EL (cell line): ENCODE measurements around the gene CRELD2.

Experiments
- DNase-seq: peaks from one replicate; pipeline ENCODE4 v3.0.0-alpha.2; 2016

CRELD2 gene

DNA sequence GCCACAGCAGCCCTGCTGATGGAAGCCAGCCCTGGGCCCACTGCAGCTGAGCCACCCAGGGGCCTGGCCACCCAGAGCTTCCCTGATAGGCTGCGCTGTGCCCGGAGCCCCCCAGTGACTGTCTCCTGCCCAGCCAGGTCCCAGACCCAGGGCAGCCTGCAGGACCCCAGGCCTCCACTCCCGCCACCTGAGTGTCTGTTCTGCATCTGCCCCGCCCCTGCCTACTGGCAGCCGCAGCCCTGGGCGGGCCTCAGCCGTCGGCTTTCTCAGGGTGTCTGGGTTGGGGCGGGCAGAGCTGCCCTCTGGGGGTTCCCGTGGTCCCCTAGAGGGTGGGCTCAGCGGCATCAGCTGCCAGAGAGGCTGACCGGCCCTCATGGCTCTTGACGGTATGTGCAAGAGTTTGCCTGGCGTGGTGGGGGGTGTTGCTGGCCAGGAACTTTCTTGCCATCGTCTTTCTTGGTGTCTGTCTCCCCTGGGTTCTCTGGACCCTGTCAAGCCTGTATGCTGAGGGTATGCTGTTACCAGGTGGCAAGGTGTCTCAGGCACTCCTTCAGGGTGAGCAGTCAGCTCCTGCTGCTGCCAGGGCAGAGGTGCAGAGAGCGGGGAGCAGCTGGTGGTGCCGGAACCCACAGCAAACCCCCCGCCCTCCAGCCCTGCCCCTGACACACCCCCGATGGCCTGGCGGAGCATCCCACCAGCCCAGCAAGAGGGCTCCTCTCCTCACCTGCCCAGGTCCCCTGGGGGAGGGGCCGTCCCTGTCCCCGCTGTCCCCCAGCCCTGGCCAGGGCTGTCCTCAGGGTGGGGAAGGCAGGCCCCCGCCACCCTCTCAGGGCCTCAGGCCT, 29.9 kb downstream of the CRELD2 start:
- DNase-seq = no peak

DNA sequence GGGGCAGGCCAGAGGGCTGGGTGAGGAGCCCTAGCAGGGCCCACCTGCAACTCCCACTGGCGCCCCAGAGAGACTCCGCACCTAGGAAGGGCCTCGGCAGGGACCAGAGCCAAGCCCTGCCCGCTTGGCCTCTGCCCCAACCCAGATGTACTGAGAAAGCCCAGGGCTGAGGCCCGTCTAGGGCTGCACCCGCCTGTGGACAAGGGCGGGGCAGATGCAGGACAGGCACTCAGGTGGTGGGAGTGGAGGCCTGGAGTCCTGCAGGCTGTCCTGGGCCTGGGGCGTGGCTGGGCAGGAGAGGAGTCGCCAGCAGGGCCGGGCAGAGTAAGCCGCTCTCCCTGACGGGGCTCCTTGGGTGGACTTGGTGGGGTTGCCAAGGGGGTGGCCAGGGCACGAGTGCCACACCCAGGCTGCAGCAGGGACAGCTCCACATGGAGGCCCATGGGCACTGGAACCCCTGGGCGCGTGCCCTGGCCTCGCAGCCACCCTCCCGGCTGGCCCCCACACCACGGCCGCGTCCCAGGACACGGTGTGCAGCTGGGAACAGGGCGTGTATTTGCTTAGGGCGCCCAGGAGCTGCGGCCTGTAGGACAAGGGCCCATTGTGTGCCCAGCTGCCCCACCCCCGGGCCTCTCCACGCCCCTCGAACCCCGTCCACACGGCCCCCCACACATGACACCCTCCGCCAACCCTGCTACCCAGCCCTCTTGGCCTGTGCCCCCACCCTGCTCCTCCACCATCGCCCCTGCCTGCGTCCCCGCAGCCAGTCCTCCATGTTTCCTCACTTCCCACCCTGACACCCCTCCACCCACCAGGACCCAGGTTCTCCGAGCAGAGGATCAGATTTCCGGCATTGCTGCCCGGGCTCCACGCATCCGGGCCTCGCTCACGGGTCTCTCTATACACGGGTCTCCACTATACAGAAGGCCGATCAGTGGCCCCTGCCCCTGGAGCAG, 30.8 kb downstream of the CRELD2 start:
- DNase-seq = no peak

DNA sequence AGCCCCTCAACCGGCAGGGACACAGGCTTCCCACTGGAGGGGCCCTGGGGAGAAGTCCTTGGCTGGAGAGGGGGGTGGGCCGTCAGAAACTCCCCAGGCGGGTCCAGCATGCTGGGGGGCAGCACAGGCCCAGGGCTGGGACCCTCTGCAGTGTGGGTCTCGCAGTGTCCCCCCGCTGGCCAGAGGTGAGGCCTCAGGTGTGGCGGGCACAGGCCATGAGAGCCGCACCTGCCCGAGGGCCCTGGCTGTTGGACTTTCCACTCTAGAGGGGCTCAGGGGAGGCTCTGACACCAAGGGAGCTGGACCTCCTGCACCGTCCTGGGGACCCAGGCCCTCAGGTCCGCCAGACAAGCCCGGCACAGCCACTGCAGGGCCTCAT, 31.5 kb downstream of the CRELD2 start:
- no peak for DNase-seq

DNA sequence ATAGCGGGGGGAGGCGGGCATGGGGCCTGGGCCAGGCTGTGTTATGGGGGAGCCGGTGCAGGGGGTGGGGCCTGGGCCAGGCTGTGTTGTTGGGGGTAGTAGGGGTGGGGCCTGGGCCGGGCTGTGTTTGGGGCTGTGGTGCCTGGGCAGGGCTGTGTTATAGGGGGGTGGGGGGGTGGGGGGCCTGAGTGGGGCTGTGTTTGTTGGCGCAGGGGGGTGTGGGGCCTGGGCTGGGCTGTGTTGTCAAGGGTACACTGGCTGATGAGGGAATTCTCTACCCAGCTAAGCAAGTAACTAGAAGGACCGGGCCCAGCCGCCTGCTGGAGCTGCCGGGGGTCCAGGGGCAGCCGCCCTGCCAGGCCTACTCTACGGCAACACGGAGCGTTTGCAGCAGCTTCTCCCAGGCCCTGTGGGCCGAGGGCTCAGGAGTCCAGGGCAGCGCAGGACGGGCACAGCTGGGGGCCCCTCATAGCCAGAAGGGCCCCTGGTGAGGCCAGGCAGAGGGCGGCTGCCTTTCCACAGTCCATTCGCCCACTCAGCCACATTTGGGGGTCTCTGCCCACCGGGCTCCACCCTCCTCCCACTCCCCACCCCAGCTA, 32.1 kb downstream of the CRELD2 start:
- DNase-seq = no peak

DNA sequence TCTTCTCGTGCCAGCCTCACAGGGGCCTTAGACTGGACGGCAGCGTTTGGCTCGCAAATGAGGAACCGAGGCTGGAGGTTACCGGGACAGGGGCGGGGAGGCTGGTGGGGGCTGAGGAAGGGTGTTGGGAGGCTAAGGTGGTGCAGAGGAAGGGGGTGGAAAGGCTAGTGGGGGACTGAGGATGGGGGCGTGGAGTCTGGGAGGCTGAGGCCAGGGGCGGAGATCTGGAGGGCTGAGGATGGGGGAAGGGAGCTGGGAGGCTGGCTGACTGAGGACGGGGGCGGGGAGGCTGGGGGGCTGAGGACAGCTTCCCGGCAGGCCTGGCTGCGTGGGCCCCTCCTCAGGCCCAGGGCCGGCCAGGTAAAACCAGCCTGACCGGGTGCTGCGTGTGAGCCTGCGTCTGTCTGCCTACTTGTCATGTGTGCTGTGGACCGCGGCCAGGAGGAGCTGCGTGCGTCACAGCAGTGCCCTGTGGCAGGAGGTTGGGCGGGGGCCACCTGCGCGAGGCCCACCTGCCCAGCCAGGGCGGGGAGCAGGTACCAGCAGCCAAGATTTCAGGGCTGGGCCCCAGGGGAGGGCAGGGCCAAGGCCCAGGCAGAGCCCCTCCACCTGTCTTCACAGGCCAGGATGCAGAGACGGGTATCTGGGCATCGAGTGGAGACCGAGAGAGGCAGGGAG, 32.7 kb downstream of the CRELD2 start:
- DNase-seq = no peak

DNA sequence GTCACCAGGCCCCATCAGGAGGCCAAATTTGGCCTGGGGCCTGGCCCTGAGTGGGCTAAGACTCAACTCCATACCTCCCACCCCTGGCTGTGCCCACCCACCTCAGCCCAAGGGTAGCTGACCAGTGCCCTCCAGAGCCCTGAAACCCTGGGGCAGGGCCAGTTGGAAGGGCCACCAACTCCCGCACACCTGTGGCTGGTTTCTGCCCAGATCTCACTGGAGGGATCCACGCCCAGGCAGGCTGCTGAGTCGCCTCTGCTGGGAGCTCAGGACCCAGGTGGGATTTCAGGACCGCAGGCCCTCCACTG, 33.2 kb downstream of the CRELD2 start:
- DNase-seq = no peak

DNA sequence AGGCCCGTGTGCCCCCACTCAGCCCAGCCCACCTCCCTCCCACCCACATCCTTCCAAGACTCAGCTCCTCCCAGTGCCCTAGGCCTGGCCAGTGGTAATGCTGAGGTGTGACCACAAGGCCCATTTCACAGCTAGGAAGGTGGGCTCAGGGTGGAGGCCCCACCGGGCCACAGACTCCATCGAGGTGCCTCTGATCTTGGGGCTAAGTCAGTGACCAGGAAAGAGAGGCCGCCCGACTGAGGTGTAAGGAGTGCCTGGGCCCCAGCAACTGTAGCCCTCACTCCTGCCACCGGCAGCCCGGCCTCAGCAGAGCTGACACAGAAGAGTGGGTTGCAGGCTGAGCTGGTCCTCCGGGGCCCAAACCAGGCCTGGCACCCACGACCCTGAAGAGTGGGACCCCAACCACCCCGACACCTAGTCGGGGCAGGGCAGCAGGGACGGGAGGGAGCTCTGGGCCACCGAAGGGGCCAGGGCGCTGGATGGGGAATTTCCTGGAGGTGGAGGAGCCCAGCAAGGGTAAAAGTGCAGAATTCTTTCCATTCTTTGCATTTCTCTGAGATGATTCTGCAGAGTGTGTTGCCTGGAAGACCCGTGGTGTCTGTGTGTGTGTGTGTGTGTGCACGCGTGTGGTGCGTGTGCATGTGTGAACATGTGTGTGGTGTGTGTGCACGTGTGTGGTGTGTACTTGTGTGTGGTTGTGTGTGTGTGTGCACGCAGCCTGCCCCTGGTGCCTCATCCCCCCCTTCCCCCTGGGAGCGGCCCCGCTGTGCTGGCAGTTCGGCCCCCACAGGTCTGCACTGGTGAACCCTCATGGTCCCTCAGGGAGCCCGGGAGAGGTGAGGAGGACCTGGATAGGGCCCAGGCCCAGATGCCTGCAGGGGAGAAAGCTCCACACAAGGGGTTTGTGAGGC, 33.8 kb downstream of the CRELD2 start:
- peak; percentile 91 for DNase-seq

DNA sequence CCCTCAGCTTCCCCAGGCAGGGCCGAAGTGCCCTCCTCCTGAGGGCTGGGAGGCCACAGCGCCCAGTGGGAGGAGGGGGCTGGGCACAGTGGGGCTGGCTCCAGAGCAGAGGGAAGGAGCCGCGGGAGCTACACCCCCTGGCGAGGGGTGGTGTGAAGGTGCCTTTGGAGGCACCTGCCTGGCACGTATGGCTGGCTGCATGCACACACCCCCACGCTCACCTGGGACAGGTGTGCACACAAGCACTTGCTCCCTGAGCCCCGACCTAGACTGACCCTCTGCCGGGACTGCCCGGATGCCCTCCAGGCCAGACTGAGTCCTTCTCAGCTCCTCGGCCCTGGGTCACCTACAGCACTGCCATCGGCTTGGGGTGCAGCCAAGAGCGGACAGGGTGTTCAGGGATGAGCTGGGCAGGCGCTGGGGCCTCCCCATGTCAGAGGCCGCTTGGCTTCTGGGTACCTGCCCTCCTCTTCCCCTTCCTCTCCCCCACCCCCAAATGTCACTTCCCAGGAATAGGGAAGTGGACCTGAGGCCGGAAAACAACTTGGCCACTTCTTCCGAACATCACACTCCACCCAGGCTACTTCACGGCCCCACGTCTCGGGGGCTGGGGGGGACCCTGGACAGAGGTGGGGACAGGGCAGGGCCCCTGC, 34.7 kb downstream of the CRELD2 start:
- no peak for DNase-seq

DNA sequence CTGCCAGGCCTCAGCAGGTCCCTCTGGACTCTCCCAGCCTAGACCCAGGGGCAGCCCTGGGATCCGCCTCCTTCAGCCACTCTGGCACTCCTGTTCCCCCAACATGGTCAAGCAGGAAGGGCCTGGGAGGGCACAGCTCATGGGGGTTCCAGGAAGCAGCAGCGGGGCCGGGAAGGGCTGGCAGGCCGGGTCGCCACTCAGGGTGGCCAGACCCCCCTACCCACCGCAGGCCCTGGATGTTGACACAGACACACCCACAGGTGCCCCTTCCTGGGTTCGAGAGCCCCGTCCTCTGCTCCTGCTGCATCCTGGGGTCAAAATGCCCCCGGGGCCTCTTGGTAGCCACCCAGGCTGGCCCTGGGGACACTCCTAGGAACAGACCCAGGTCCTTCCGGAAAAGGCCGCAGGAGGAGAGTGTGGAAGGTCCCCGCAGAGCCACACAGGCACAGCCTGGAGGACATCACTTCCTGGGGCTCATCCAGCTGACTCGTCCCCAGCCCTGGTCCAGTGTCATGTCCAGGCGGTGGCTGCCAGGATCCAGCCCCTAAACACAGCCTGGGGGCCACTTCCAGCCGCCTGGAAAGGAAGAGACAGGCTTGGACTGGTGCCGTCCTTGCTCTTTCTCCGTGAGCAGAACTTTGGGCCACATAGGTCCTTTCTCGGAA, 35.4 kb downstream of the CRELD2 start:
- DNase-seq = no peak

DNA sequence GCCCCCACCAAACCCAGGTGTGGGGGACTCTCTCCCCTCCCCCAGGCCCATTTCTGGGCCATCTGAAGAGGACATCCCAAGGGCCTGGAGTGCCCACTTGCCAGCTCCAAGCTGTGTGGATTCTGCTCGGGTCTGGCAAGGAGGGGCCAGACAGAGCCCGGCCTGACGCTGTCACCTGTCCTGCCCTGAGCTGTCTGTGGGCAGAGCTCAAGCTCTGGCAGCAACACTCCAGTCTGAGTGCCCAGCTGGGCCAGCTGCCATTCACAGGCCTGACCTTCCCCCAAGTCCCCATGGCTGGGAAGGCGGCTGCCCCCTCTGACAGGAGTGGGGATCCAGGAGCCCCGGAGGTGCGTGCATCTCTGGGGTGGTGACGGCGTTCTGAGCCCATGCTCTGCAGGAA, 35.9 kb downstream of the CRELD2 start:
- no peak for DNase-seq

DNA sequence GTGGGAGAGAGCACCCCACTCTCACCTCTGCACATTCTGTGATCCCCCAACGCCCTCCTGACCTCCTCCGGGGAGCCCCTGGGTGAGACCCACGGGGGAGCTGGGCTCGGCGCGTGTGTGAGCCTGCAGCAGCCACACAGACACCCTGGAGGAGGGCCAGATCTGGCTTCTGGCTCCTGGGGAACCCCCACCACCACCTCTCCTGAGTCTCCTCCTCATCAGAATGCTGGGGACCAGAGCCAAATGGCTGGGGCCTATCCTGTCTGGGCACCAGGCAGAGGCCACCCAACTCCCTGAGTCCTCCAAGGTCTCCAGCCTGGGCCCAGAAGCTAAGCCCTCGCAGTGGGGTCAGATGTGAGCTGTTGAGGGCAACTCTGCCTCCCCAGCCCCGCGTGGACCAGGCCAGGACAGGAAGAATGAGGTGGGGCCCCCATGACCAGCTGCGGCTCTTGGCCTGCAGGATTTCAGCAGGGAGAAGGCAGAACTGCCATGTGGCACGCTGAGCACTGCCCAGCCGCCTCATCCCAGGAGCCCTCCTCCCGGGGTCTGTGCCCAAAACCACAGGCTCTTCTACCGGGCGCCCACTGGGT, 36.7 kb downstream of the CRELD2 start:
- no peak for DNase-seq

DNA sequence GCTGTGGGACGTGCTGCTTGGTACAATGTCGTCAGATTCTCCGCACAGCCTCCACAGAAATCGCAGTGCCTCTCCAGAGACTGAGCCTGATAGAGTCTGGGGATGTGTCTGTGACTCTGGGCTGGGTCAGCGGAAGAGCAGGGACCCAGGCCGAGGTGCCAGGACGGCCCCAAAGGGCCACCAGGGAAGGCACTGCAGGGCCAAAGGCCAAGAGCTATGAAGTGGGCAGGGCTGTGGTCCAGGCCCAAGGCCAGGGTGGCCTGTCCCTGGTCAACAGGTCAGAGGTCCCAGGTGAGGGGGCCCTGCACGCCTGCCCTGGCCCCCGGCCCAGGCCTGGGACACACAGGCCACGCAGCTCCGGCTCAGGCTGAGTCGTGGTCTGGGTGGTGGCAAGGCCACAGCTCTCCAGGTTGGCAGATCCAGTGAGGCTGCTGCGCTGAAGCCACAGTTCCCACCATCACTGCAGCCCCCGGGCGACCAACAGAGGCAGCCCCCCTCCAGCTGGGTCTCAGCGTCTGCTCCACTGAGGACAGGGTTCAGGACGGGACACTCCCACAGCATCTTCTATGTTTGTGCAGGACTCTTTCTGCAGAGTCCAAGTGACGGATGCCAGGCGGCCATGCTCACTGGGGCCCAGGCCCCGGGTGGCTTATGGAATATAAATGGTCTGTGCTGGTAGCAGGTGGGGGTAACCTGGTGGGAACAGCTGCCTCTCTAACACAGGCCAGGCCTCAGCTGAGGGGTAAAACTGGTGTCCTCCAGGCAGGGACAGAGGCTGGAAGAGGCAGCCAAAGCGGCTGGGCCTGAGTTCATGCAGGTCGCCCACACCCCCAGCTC, 37.4 kb downstream of the CRELD2 start:
- no peak for DNase-seq

DNA sequence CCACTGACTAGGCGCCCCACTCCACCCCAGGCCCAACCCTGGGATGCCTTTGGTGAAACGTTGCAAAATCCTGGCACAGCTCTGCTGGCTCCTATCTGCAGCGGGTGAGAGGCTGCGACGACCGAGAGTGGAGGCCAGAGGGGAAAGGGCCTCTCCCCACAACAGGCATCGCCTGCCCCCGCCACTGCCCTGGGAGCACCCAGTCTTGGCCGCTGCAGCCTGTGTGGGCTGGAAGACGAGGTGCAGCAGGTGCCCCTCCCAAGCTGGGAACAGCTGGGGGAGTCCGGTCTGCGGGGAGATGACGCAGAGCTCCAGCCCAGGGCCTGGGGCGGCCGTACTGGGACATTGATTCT, 38.0 kb downstream of the CRELD2 start:
- no peak for DNase-seq

DNA sequence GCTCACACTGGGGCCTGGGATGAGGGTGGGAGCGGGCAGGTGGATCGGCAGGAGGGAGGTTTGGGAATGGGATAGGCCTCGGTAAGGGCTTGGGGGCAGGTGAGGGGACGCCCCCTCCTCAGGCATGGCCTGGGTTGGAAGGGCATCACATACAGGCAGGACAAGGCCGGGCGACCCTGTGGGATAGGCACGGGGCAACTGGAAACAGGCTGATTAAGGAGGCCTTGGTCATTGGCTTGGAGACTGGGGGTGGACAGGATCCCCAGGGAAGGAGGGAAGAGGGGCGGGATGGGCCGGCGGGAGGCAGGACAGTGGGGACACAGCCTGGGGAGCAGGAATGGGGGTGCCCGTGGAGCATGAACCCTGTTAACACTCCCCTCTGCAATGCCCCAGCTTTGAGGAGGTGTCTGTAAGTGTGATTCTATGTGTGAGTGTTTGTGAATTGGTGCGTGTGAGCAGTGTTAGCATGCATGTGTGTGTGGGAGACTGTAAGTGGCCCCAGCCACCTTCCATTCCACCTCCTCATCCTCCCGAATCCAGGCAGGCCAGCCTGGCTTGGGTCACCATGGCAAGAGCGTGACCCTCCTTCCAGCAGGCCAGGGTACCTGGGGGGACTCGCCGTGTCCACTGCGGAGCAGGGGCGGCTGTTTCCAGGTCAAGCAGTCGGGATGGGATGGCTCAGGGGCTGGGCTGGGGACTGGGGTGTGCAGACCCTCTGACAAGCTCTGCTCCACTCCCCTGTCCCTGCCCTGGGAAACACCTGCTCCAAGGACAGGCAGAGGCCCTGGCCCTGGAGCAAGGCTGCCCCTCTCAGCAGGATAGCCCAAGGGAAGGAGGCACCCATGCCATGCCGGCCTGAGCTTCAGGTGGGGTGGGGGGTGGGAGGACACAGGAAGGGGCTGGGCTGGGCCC, 38.7 kb downstream of the CRELD2 start:
- DNase-seq = no peak

DNA sequence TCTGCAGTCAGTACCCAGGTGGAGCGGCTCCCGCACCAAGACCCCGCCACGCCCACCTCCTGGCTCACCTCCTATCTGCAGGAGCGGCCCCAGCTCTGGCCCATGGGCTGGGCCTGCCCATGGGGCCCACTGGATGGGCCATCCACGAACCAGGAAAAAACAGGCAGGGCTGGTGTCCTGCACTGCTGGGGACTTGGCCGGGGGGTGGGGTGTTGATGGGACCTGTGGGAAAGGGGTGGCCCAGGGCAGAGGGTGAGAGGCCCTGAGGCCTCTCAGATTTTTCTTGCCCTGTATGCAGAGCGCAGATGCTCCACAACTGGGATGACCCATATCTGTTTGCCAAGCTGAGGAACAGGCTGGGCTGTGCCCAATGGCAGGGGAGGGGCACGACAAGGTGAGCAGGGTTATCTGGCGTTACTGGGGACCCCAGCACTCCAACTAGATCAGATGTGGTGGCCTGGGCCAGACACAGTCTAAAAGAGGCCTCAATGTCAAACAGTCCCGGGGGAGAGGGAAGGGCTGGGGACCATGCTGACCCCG, 39.5 kb downstream of the CRELD2 start:
- DNase-seq = no peak

DNA sequence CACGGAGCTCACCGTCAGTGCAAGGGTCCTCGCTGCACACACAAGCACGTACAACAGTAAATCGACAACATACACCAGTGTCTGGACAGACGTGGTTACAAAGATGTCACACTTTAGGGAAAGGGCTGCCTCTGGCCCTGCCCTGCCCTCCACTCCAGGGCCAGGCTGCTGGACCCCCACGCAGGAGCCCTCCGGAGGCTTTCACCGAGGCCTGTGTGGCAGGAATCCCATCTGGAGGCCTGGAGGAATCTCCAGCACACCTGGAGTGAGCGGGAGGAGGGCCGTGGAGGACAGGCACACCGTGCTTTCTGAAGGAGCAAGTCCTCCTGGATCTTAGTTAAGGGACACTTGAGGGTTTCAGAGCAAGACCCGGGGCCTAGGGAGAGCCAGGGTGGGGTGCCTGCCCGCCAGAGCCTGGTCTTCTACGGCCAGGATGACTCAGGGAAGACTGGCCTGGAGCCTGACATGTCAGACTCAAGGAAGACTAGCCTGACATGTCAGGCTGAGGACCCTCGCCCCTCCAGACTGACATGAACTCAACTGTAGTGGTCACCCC, 40.0 kb downstream of the CRELD2 start:
- no peak for DNase-seq

DNA sequence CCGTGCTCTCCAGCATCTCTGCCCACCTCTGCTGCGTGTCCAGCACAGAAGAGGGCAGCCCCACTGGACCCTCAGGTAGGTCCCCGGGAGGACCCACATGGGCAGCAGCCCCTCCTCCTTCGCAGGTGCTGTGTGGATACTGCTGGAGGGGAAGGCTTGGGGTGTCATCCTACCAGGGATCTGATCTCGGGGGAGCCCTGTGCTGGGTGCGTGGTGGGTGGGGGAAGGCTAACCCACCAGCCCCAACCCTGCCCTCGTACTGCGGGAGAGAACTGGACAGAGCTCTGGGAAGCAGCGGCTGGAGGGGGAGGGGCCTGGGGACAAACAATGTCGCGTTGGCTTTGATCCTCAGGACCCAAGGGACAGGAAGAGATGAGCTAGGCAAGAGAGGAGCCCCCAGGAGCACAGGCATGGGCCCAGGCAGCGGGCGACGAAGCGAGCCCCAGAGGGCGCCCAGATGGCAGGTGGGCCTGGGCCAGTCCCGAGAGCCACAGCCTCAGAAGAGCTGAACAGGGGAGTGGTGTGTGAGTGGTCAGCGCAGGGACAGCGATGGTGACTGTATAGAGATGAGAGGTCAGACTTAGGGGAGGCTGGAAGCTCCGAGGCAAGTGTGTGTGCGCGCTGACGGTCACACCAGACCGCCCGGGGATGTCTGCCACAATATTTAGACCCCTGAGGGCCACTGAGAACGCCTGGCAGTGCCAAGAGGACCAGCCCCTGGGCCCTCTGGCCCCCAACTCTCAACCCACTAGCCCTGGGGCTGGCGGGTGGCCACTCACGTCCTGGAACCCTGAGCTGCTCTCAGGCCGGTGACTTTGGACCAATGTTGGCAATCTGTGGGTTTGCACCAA, 40.7 kb downstream of the CRELD2 start:
- no peak for DNase-seq
